ENCODE measurements around the gene DMRTA2. TPM values are rescaled to one million over a fixed set of nuclear protein-coding genes. Genes with fewer than 3 reads are reported as not detected.

DMRTA2 gene
- total and polyA plus RNA-seq, 2 donors (not counting 1 experiment from before 2014, with no cell fraction given) = not detected

- peak overlapping the region; percentile 87 for H3K4me3 Mint-ChIP-seq
- ATAC-seq (ENCODE audit: low read depth) (no peak), DNase-seq (no peak)
- Histone ChIP-seq H3K4me3 (ENCODE audit: control extremely low read depth in 1 of 5, extremely low read depth in 1 of 5, insufficient read depth in 1 of 5, low read depth in 2 of 5, low read length in 4 of 5) (peak overlapping the region in 4 of 5 experiments; percentile 9 to 63 (median 50)), H3K4me2 (replicated peaks; ENCODE audit: low read depth, low read length, poor library complexity, severe bottlenecking) (peak overlapping the region; percentile 90), H3K4me1 (ENCODE audit: control insufficient read depth in 2 of 2, insufficient read depth in 2 of 2, low read length in 2 of 2) (peaks cover 50 to 76% of the 10 kb centered on the region in 2 donors), H2AFZ (ENCODE audit: insufficient read depth, low read depth, low read length, poor library complexity, severe bottlenecking) (peak overlapping the region; percentile 64), H3K9ac (ENCODE audit: low read length) (peak overlapping the region; percentile 67), H3K9me3 (ENCODE audit: control extremely low read depth in 1 of 3, control insufficient read depth in 2 of 3, insufficient read depth in 1 of 3, low read length in 2 of 3) (peaks cover 0 to 84% (median 20%) of the 10 kb centered on the region in 3 donors), H3K36me3 (replicated peaks in 1 of 2; ENCODE audit: control extremely low read depth in 1 of 2, control insufficient read depth in 1 of 2, extremely low read depth in 1 of 2, insufficient read depth in 2 of 2, low read length in 1 of 2) (no peaks in the 10 kb centered on the region), H3K27ac (ENCODE audit: low read length in 2 of 2) (no peak overlapping the region), H4K20me1 (ENCODE audit: control insufficient read depth, insufficient read depth, low read length, poor library complexity, severe bottlenecking) (no peaks in the 10 kb centered on the region), H3K79me2 (ENCODE audit: control insufficient read depth, insufficient read depth, low read length) (no peaks in the 10 kb centered on the region), H3K27me3 (replicated peaks in 1 of 4; ENCODE audit: control extremely low read depth in 1 of 4, control insufficient read depth in 3 of 4, insufficient read depth in 4 of 4, low read length in 3 of 4) (peaks cover 5 to 95% (median 75%) of the 10 kb centered on the region in 4 experiments)
- peaks cover 53% of the 10 kb centered on the region for H3K4me1 Mint-ChIP-seq
- WGBS (ENCODE audit: insufficient coverage) = 6% methylated on average over 23 of the region's 23 CpGs
- ChIA-PET POLR2A (no interaction called here), CTCF (no interaction called here)
- H3K27ac Mint-ChIP-seq = peak overlapping the region; percentile 32
- no peaks in the 10 kb centered on the region for H3K9me3 Mint-ChIP-seq (ENCODE audit: insufficient read depth)
- H3K27me3 Mint-ChIP-seq = peaks cover 65% of the 10 kb centered on the region
- intact Hi-C loops (cut with micrococcal nuclease) = no loop called here
- TF ChIP-seq EZH2 (IDR thresholded peaks at IDR 0.05; ENCODE audit: borderline replicate concordance, insufficient read depth, low read depth, low read length, poor library complexity, severe bottlenecking) (no peak), CTCF (IDR thresholded peaks at IDR 0.05) (no peak)
Observed at GRCh38 chr1:50423670-50424000, 392 bp upstream of the DMRTA2 start.

GRCh38 chr1:50422675-50422945 lies 633 bp downstream of the DMRTA2 start:
- no peaks in the 10 kb centered on the region for H3K36me3 ChIP-seq (replicated peaks in 1 of 2; ENCODE audit: control extremely low read depth in 1 of 2, control insufficient read depth in 1 of 2, extremely low read depth in 1 of 2, insufficient read depth in 2 of 2, low read length in 1 of 2)
- peak overlapping the region; percentile 15 for H3K27ac Mint-ChIP-seq
- no peak overlapping the region for H3K9ac ChIP-seq (ENCODE audit: low read length)
- H3K4me1 Mint-ChIP-seq = peaks cover 54% of the 10 kb centered on the region
- H3K4me1 ChIP-seq (ENCODE audit: control insufficient read depth in 2 of 2, insufficient read depth in 2 of 2, low read length in 2 of 2) = peaks cover 54 to 76% of the 10 kb centered on the region in 2 donors
- CTCF ChIA-PET = no interaction called here
- H3K4me3 ChIP-seq (ENCODE audit: control extremely low read depth in 1 of 5, extremely low read depth in 1 of 5, insufficient read depth in 1 of 5, low read depth in 2 of 5, low read length in 4 of 5) = no peak overlapping the region
- DNase-seq (no peak), ATAC-seq (ENCODE audit: low read depth) (no peak)
- POLR2A ChIA-PET = no interaction called here
- H3K27ac ChIP-seq (ENCODE audit: low read length in 2 of 2) = no peak overlapping the region
- peak overlapping the region; percentile 47 for H3K4me3 Mint-ChIP-seq
- H4K20me1 ChIP-seq (ENCODE audit: control insufficient read depth, insufficient read depth, low read length, poor library complexity, severe bottlenecking) = no peaks in the 10 kb centered on the region
- no peaks in the 10 kb centered on the region for H3K9me3 Mint-ChIP-seq (ENCODE audit: insufficient read depth)
- peaks cover 0 to 87% (median 11%) of the 10 kb centered on the region in 3 donors for H3K9me3 ChIP-seq (ENCODE audit: control extremely low read depth in 1 of 3, control insufficient read depth in 2 of 3, insufficient read depth in 1 of 3, low read length in 2 of 3)
- TF ChIP-seq EZH2 (IDR thresholded peaks at IDR 0.05; ENCODE audit: borderline replicate concordance, insufficient read depth, low read depth, low read length, poor library complexity, severe bottlenecking) = no peak
- no peak for TF ChIP-seq CTCF (IDR thresholded peaks at IDR 0.05)
- H3K79me2 ChIP-seq (ENCODE audit: control insufficient read depth, insufficient read depth, low read length) = no peaks in the 10 kb centered on the region
- peaks cover 68% of the 10 kb centered on the region for H3K27me3 Mint-ChIP-seq
- no peak overlapping the region for H2AFZ ChIP-seq (ENCODE audit: insufficient read depth, low read depth, low read length, poor library complexity, severe bottlenecking)
- peak overlapping the region; percentile 90 for H3K4me2 ChIP-seq (replicated peaks; ENCODE audit: low read depth, low read length, poor library complexity, severe bottlenecking)
- 17% methylated on average over 21 of the region's 21 CpGs for WGBS (ENCODE audit: insufficient coverage)
- intact Hi-C loops (cut with micrococcal nuclease) = no loop called here
- H3K27me3 ChIP-seq (replicated peaks in 1 of 4; ENCODE audit: control extremely low read depth in 1 of 4, control insufficient read depth in 3 of 4, insufficient read depth in 4 of 4, low read length in 3 of 4) = peaks cover 0 to 96% (median 73%) of the 10 kb centered on the region in 4 experiments

All from B cell (primary cell).